Neuron (in vitro differentiated cells): ENCODE results near the gene WNK2.
"Not testable (repeated sequence)": the region's sequence is repeated elsewhere in the genome, so short reads cannot be mapped to it uniquely, and the experiment has no call there.

Experiments used
- H2AFZ ChIP-seq: one replicate; pipeline ENCODE4 v1.6.1; 2013; ENCODE audit warnings: low read depth, mild to moderate bottlenecking, inconsistent platforms, low read length, moderate library complexity
- H3K27me3 ChIP-seq: one replicate; pipeline ENCODE4 v1.6.1; 2013; ENCODE audit warnings: low read length; ENCODE audit not compliant: insufficient read depth
- H3K36me3 ChIP-seq: one replicate; pipeline ENCODE4 v1.6.1; 2013; ENCODE audit warnings: low read length; ENCODE audit not compliant: insufficient read depth
- H3K4me1 ChIP-seq: one replicate; pipeline ENCODE4 v1.6.1; 2013; ENCODE audit warnings: low read length; ENCODE audit not compliant: insufficient read depth
- H3K4me3 ChIP-seq: 2 replicates; pipeline ENCODE4 v1.5.1; 2013; ENCODE audit warnings: mild to moderate bottlenecking, low read length, moderate library complexity
- H3K9me3 ChIP-seq: one replicate; pipeline ENCODE4 v1.6.1; 2013; ENCODE audit warnings: low read length

WNK2 gene

GRCh38 chr9:93250185-93250584, 66.2 kb downstream of the WNK2 start:
- H3K4me1 ChIP-seq: peaks cover 4% of the 10 kb centered on the region
- H3K4me3 ChIP-seq: no peak overlapping the region
- no peaks in the 10 kb centered on the region for H3K9me3 ChIP-seq
- H3K36me3 ChIP-seq: no peaks in the 10 kb centered on the region
- no peaks in the 10 kb centered on the region for H3K27me3 ChIP-seq
- no peak overlapping the region for H2AFZ ChIP-seq

GRCh38 chr9:93251309-93251708, 67.4 kb downstream of the WNK2 start:
- not testable (repeated sequence) for H3K9me3 ChIP-seq, H3K4me3 ChIP-seq, H3K4me1 ChIP-seq, H2AFZ ChIP-seq, H3K27me3 ChIP-seq, H3K36me3 ChIP-seq

GRCh38 chr9:93252116-93252780, 68.3 kb downstream of the WNK2 start:
- no peak overlapping the region for H3K4me3 ChIP-seq
- no peaks in the 10 kb centered on the region for H3K9me3 ChIP-seq
- H3K27me3 ChIP-seq: no peaks in the 10 kb centered on the region
- H2AFZ ChIP-seq: no peak overlapping the region
- H3K4me1 ChIP-seq: peaks cover 4% of the 10 kb centered on the region
- no peaks in the 10 kb centered on the region for H3K36me3 ChIP-seq

- Histone ChIP-seq H3K27me3 (no peaks in the 10 kb centered on the region), H3K4me3 (no peak overlapping the region), H2AFZ (no peak overlapping the region), H3K9me3 (no peaks in the 10 kb centered on the region), H3K4me1 (peaks cover 4% of the 10 kb centered on the region), H3K36me3 (no peaks in the 10 kb centered on the region)
Measured at GRCh38 chr9:93252781-93253530, 69.0 kb downstream of the WNK2 start.

DNA sequence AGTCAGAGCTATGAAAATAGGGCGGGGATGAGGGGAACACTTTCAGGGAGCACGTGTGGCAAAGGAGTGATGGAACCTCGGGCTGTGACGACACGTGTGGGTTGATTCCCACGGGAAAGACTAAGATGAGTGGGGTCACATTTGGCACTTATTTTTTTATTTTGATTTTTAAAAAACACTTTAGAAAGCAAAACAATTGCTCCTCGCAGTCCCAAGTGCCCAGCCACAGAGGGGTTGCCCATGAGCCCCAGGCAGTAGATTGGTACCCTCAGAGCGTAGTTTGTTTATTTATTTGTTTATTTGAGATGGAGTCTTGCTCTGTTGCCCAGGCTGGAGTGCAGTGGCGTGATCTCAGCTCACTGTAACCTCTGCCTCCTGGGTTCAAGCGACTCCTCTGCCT, 69.7 kb downstream of the WNK2 start:
- no peaks in the 10 kb centered on the region for H3K27me3 ChIP-seq
- no peaks in the 10 kb centered on the region for H3K9me3 ChIP-seq
- H3K4me3 ChIP-seq: no peak overlapping the region
- H2AFZ ChIP-seq: no peak overlapping the region
- H3K4me1 ChIP-seq: peaks cover under 1% of the 10 kb centered on the region
- H3K36me3 ChIP-seq: no peaks in the 10 kb centered on the region

DNA sequence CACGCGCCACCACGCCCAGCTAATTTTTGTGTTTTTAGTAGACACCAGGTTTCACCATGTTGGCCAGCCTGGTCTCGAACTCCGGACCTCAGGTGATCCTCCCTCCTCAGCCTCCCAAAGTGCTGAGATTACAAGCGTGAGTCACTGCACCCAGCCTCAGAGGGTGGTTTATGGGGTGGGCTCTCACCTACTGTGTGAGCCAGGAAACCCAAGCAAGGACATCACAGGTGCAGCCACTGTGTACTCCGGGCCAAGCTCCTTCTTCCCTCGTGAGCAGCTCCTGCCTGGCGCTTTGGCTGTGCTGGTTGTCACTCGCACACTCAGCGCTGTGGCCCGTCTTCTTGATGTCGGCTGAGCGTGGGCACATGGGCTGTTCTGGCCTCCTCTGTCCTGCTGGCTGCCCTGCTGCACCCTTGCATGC, 70.1 kb downstream of the WNK2 start:
- H3K36me3 ChIP-seq: no peaks in the 10 kb centered on the region
- H3K4me1 ChIP-seq: no peaks in the 10 kb centered on the region
- no peaks in the 10 kb centered on the region for H3K9me3 ChIP-seq
- H2AFZ ChIP-seq: no peak overlapping the region
- H3K27me3 ChIP-seq: no peaks in the 10 kb centered on the region
- no peak overlapping the region for H3K4me3 ChIP-seq

DNA sequence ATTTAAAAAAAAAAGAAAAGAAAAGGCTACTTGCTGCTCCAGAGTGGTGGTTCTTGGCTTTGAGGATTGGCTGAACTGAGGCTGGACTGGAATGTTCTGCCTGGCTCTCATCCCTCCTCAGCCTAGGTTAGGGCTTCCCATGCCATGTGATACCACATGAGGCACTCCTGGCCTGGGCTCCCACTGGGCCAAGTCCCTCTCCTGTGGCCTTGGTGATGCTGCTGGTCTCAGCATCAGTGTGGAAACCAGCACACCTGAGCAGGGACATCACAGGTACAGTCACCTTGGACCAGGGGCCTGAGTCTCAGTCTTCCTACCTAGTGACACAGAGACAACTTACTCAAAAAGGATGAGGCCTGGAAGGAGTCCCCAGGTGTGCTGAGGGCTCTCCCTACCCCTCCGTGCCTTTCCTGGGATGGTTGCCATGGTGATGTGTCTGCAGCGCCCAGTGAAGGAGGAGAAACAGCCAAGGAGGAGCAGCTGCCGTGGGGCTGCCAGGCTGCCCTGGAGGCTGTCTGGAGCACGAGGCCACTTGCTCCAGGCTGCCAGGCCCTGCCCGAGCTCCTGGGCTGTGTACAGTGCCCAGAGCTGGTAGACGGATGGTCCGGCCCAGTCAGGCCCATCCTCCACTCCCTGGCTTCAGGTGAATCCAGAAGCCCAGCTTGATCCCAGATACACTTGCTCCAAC, 71.0 kb downstream of the WNK2 start:
- Histone ChIP-seq H3K4me3 (no peak overlapping the region), H3K27me3 (no peaks in the 10 kb centered on the region), H3K36me3 (no peaks in the 10 kb centered on the region), H3K4me1 (no peaks in the 10 kb centered on the region), H2AFZ (no peak overlapping the region), H3K9me3 (no peaks in the 10 kb centered on the region)

GRCh38 chr9:93255494-93255867, 71.5 kb downstream of the WNK2 start:
- Histone ChIP-seq H3K36me3 (no peaks in the 10 kb centered on the region), H3K4me3 (no peak overlapping the region), H3K9me3 (no peaks in the 10 kb centered on the region), H3K27me3 (no peaks in the 10 kb centered on the region), H2AFZ (no peak overlapping the region), H3K4me1 (no peaks in the 10 kb centered on the region)

GRCh38 chr9:93255994-93256877, 72.3 kb downstream of the WNK2 start:
- no peak overlapping the region for H3K4me3 ChIP-seq
- H3K27me3 ChIP-seq: no peaks in the 10 kb centered on the region
- no peak overlapping the region for H2AFZ ChIP-seq
- no peaks in the 10 kb centered on the region for H3K9me3 ChIP-seq
- no peaks in the 10 kb centered on the region for H3K4me1 ChIP-seq
- H3K36me3 ChIP-seq: no peaks in the 10 kb centered on the region

DNA sequence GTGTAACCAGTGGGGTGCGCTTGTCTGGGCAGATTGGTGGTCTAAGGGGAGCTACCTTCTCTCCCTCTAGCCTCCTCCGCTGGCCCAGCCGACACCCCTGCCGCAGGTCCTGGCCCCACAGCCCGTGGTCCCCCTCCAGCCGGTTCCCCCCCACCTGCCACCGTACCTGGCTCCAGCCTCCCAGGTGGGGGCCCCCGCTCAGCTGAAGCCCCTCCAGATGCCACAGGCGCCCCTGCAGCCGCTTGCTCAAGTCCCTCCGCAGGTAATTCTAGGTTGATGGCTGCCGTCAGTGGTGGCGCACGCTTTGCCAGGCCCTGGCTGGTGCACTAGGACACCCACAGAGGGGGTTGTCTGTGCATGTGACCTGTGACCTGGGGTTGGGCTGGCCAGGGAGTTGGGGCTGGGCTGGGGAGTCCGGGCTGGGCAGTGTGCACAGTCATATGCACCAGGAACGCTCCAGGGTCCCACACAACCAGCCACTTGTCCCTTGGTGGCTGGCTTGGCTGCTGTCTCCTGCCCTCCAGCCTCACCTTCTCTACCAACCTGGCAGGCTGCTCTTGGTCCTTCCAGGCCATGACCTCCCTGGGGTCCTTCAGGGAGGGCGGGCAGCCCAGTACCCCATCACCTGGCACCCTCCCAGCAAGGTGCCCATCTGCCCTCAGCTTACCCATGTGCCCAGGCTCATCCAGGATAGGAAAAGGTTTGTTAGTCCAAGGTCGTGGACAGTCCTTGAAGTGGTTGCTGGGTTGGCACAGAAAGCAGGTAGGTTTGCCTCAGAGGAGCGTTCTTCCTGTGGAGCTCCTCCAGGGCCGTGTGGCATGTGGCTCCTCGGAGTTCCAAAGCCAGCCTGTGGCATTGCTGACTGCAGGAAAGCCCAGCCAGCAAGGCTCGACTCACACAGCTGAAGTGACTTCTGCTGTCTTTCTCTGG, 73.2 kb downstream of the WNK2 start:
- Histone ChIP-seq H3K27me3 (no peaks in the 10 kb centered on the region), H3K4me3 (no peak overlapping the region), H3K9me3 (no peaks in the 10 kb centered on the region), H3K36me3 (no peaks in the 10 kb centered on the region), H3K4me1 (no peaks in the 10 kb centered on the region), H2AFZ (no peak overlapping the region)

DNA sequence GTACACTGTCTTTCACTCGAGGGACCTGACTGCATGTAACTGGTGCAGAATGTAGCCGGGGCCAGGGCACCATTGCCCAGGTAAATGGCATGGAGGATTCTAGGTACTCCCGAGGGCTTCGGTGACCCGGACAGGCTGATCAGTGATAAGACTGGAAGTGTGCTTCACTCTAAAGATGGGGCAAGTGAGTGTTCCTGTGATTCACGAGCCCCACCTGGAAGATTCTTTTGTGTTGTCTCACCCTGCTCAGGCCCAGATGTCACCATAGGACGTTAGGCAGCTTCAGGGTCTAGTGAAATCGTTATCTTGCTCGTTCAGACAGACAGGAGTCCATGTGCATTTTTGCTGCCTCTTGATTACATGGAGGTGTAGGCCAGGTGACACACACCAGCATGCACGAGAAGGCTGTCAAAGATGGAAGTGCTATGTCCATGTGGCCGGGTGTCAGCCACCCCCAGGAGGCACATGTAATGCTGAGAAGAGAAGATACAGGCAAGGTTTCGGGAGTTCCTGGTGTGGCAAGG, 73.9 kb downstream of the WNK2 start:
- no peaks in the 10 kb centered on the region for H3K27me3 ChIP-seq
- H3K9me3 ChIP-seq: no peaks in the 10 kb centered on the region
- H2AFZ ChIP-seq: no peak overlapping the region
- no peaks in the 10 kb centered on the region for H3K36me3 ChIP-seq
- H3K4me3 ChIP-seq: no peak overlapping the region
- no peaks in the 10 kb centered on the region for H3K4me1 ChIP-seq

DNA sequence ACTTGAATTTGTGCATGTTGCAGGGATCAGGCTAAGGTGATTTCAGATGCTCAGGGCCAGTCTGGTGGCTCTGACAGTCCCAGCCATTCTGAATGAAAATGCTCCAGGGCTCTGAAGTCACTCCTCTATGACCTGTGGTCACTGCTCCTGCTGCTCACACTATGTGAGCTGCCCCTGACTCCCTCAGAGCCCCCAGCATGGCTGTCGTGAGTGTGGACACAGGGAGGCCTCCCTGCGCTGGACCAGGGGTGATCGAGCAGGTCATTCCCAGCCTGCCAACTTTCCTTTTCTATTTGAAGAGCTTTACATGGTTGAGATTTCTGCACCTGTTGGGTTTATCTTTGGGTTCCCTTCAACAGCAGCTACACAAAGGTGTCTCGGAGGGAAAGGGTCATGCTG, 74.5 kb downstream of the WNK2 start:
- Histone ChIP-seq H2AFZ (no peak overlapping the region), H3K4me1 (no peaks in the 10 kb centered on the region), H3K9me3 (no peaks in the 10 kb centered on the region), H3K4me3 (no peak overlapping the region), H3K36me3 (no peaks in the 10 kb centered on the region), H3K27me3 (no peaks in the 10 kb centered on the region)
